IMR-90 (cell line): ENCODE results near the gene KXD1. TPM values are rescaled to one million over a fixed set of nuclear protein-coding genes. Genes with fewer than 3 reads are reported as not detected.

Experiments used
- ATAC-seq: fragments of 200-7000 bp; cut with Tn5 transposase; 2 replicates; pipeline ENCODE4 v1.9.1; 2020; ENCODE audit warnings: low read depth, mild to moderate bottlenecking, moderate library complexity
- BruUV-seq: library from RNA; stranded (reverse); fragments of 400-500 nt; replicated peaks from 2 replicates; lab custom pipeline; 2021; lab: Mats Ljungman, UMichigan
- CTCF ChIA-PET: fragments of 300-600 bp; formaldehyde crosslinking; extraction: SDS; loops from one replicate; lab custom pipeline; 2021; ENCODE audit warnings: antibody characterized with exemption; lab: Yijun Ruan, JAX
- POLR2A ChIA-PET: fragments of 300-600 bp; sonication (Branson Sonifier 250); formaldehyde crosslinking; loops from one replicate; lab custom pipeline; 2022; ENCODE audit warnings: antibody characterized with exemption; ENCODE audit not compliant: unreplicated experiment; lab: Charles Lee
- DNase-seq: peaks from one replicate; pipeline ENCODE4 v3.0.0; 2013
- H2AFZ ChIP-seq: replicated peaks from 2 replicates; pipeline ENCODE3; 2013; ENCODE audit warnings: low read length, mild to moderate bottlenecking; ENCODE audit not compliant: poor library complexity
- H2AK5ac ChIP-seq: 2 replicates; pipeline ENCODE4 v1.6.1; 2013; ENCODE audit warnings: low read depth, low read length, inconsistent platforms
- H2AK9ac ChIP-seq: replicated peaks from 2 replicates; pipeline ENCODE3; 2013; ENCODE audit warnings: mild to moderate bottlenecking, low read depth, low read length, moderate library complexity; ENCODE audit not compliant: poor library complexity
- H2BK120ac ChIP-seq: 2 replicates; pipeline ENCODE4 v1.6.1; 2013; ENCODE audit warnings: low read depth, low read length, inconsistent platforms
- H2BK15ac ChIP-seq: 3 replicates; pipeline ENCODE4 v1.6.1; 2013; ENCODE audit warnings: low read depth, low read length, inconsistent platforms
- H2BK20ac ChIP-seq: 2 replicates; pipeline ENCODE4 v1.6.1; 2013; ENCODE audit warnings: low read depth, mild to moderate bottlenecking, inconsistent platforms, low read length, moderate library complexity
- H2BK5ac ChIP-seq: 2 replicates; pipeline ENCODE4 v1.6.1; 2013; ENCODE audit warnings: mild to moderate bottlenecking, low read depth, low read length, inconsistent platforms; ENCODE audit not compliant: poor library complexity, severe bottlenecking
- H3K14ac ChIP-seq: replicated peaks from 2 replicates; pipeline ENCODE4 v1.6.1; 2013; ENCODE audit warnings: low read depth, low read length, inconsistent platforms
- H3K18ac ChIP-seq: 2 replicates; pipeline ENCODE4 v1.6.1; 2013; ENCODE audit warnings: low read depth, low read length, control low read depth
- H3K23ac ChIP-seq: 2 replicates; pipeline ENCODE4 v1.6.1; 2013; ENCODE audit warnings: low read depth, low read length, inconsistent platforms
- H3K27ac ChIP-seq: 2 replicates; pipeline ENCODE4 v1.5.1; 2013; ENCODE audit warnings: mild to moderate bottlenecking, control low read depth, low read length; ENCODE audit not compliant: insufficient read depth
- H3K27me3 ChIP-seq: 2 replicates; pipeline ENCODE4 v1.6.1; 2013; ENCODE audit warnings: low read length; ENCODE audit not compliant: control insufficient read depth, insufficient read depth
- H3K36me3 ChIP-seq: 2 replicates; pipeline ENCODE4 v1.6.1; 2013; ENCODE audit warnings: low read length, mixed read lengths; ENCODE audit not compliant: control insufficient read depth, insufficient read depth
- H3K4ac ChIP-seq: 2 replicates; pipeline ENCODE4 v1.6.1; 2013; ENCODE audit warnings: low read depth, low read length, inconsistent platforms
- H3K4me1 ChIP-seq: 2 replicates; pipeline ENCODE4 v1.6.1; 2013; ENCODE audit warnings: low read length, mixed read lengths; ENCODE audit not compliant: control insufficient read depth, insufficient read depth
- H3K4me2 ChIP-seq: 2 replicates; pipeline ENCODE4 v1.6.1; 2013; ENCODE audit warnings: low read depth, mild to moderate bottlenecking, control low read depth, low read length, moderate library complexity
- H3K4me3 ChIP-seq: 2 replicates; pipeline ENCODE4 v1.5.1; 2013; ENCODE audit warnings: low read depth, mild to moderate bottlenecking, control low read depth, low read length, moderate library complexity; ENCODE audit not compliant: insufficient read depth
- H3K56ac ChIP-seq: 2 replicates; pipeline ENCODE4 v1.6.1; 2013; ENCODE audit warnings: low read length, inconsistent platforms; ENCODE audit not compliant: insufficient read depth; ENCODE audit errors: extremely low read depth
- H3K79me1 ChIP-seq, 2 experiments: 2 replicates each; pipeline ENCODE4 v1.6.1; 2013; ENCODE audit warnings: low read length in 2 of 2, inconsistent platforms in 1 of 2, low read depth in 1 of 2
- H3K9ac ChIP-seq: 2 replicates; pipeline ENCODE4 v1.6.1; 2013; ENCODE audit warnings: low read depth, low read length, control low read depth
- H3K9me1 ChIP-seq: 2 replicates; pipeline ENCODE4 v1.6.1; 2013; ENCODE audit warnings: low read length, inconsistent platforms; ENCODE audit not compliant: insufficient read depth
- H3K9me3 ChIP-seq: 2 replicates; pipeline ENCODE4 v1.6.1; 2013; ENCODE audit warnings: low read length; ENCODE audit not compliant: control insufficient read depth, insufficient read depth
- H4K20me1 ChIP-seq: 2 replicates; pipeline ENCODE4 v1.6.1; 2013; ENCODE audit warnings: low read length, inconsistent platforms; ENCODE audit not compliant: insufficient read depth
- H4K5ac ChIP-seq: 2 replicates; pipeline ENCODE4 v1.6.1; 2013; ENCODE audit warnings: mild to moderate bottlenecking, low read depth, low read length, control low read depth
- H4K8ac ChIP-seq, 2 experiments: 2 replicates each; pipeline ENCODE4 v1.6.1; 2013; ENCODE audit warnings: low read depth in 2 of 2, low read length in 2 of 2, control low read depth in 1 of 2, inconsistent platforms in 1 of 2
- H4K91ac ChIP-seq: 2 replicates; pipeline ENCODE4 v1.6.1; 2013; ENCODE audit warnings: low read depth, low read length, inconsistent platforms; ENCODE audit not compliant: insufficient read depth
- CHD1 ChIP-seq: IDR thresholded peaks from 2 replicates; pipeline ENCODE4 v1.6.1; 2012; ENCODE audit warnings: low read depth, low read length, improper control_type of control experiment
- FOS ChIP-seq: fragments of 150-350 bp; IDR thresholded peaks from 2 replicates; pipeline ENCODE4 v1.6.1; 2016; ENCODE audit warnings: low read depth, low read length
- MAZ ChIP-seq: IDR thresholded peaks from 2 replicates; pipeline ENCODE4 v1.6.1; 2012; ENCODE audit warnings: low read depth, mild to moderate bottlenecking, low read length, improper control_type of control experiment, moderate library complexity, borderline replicate concordance
- MXI1 ChIP-seq: IDR thresholded peaks from 2 replicates; pipeline ENCODE4 v1.6.1; 2012; ENCODE audit warnings: low read depth, mild to moderate bottlenecking, low read length, moderate library complexity, borderline replicate concordance
- NFE2L2 ChIP-seq: fragments of 150-350 bp; IDR thresholded peaks from 2 replicates; pipeline ENCODE4 v1.6.1; 2016; ENCODE audit warnings: low read depth, mild to moderate bottlenecking, low read length
- POLR2A ChIP-seq: IDR thresholded peaks from 2 replicates; pipeline ENCODE4 v1.6.1; 2012; ENCODE audit warnings: mild to moderate bottlenecking, low read depth, low read length
- RFX5 ChIP-seq: IDR thresholded peaks from 2 replicates; pipeline ENCODE4 v1.8.0; 2012; ENCODE audit warnings: low read depth, mild to moderate bottlenecking, low read length, moderate library complexity
- SMC3 ChIP-seq: fragments of 150-350 bp; IDR thresholded peaks from 2 replicates; pipeline ENCODE4 v1.6.1; 2016; ENCODE audit warnings: low read depth, mild to moderate bottlenecking, antibody characterized with exemption, low read length, moderate library complexity
- WGBS, 2 experiments: methylation state at CpG; one replicate each; pipeline versions ENCODE4 v1.1.5 to v1.1.7; 2013; ENCODE audit warnings: missing lambda C conversion rate in 2 of 2; ENCODE audit not compliant: insufficient read length in 1 of 2; ENCODE audit errors: extremely low coverage in 2 of 2; 5-methylcytosine and 5-hydroxymethylcytosine counted together
- dilution Hi-C: fragments of 300-500 bp; cut with HindIII; formaldehyde crosslinking; loops from one replicate; pipeline ENCODE4 v1.14.3; 2018; ENCODE audit warnings: low sequenced_read_pairs; ENCODE audit not compliant: unreplicated experiment
- in situ Hi-C: fragments of 300-500 bp; cut with MboI; formaldehyde crosslinking; loops from 3 replicates; pipeline ENCODE4 v1.14.3; 2019; ENCODE audit warnings: low sequenced_read_pairs, inconsistent platforms, mixed read lengths
- intact Hi-C: fragments of 100-400 bp; cut with micrococcal nuclease; formaldehyde crosslinking; loops from 2 replicates; pipeline ENCODE4 v1.10.0; 2022
- polyA plus RNA-seq, 3 experiments: library from polyadenylated mRNA; depleted of rRNA; stranded (reverse); fragments of >200 nt; gene quantifications; 2 replicates each; pipeline ENCODE4 v1.2.3, GENCODE V29; 2012; ENCODE audit warnings: low replicate concordance in 1 of 3
- total RNA-seq: library from RNA; depleted of rRNA; stranded (reverse); fragments of >200 nt; gene quantifications from 2 replicates; pipeline ENCODE4 v1.2.3, GENCODE V29; 2012

KXD1 gene
- total and polyA plus RNA-seq, 2 of the 4 experiments (the other 2 are of a cell fraction) = 66.7 to 196 TPM

GRCh38 chr19:18594824-18595373 is 37.2 kb downstream of the KXD1 start (continued):
- TF ChIP-seq MXI1 (no peak), NFE2L2 (no peak)

GRCh38 chr19:18595475-18595874 is 37.8 kb downstream of the KXD1 start:
- H2BK15ac ChIP-seq = no peak overlapping the region
- no peak for DNase-seq
- ATAC-seq = no peak
- H3K9ac ChIP-seq = no peak overlapping the region
- H3K4me1 ChIP-seq = 0 out of 2 replicates have a peak, but pooled peaks cover 2% of the 10 kb centered on the region
- in situ Hi-C loops = no loop called here
- no peak overlapping the region for H4K5ac ChIP-seq
- H4K20me1 ChIP-seq = peaks cover 9% of the 10 kb centered on the region
- no peak overlapping the region for H2BK5ac ChIP-seq
- dilution Hi-C loops = no loop called here
- WGBS, 2 experiments = 80% methylated on average over 1 of the region's 6 CpGs; no CpG with 5 or more reads in 1 of the 2 experiments
- H4K8ac ChIP-seq = no peak overlapping the region
- H3K18ac ChIP-seq = no peak overlapping the region
- H3K4ac ChIP-seq = no peak overlapping the region
- peaks cover 0 to 7% of the 10 kb centered on the region in 2 experiments; a peak in 2 of 4 replicates for H3K79me1 ChIP-seq
- ChIA-PET POLR2A (no interaction called here), CTCF (interaction anchor here (3.0 kb wide), 1 partner anchor 252 kb away, joined by 12 read pairs; no protein-coding TSS in a partner anchor)
- peak overlapping the region; percentile 43 for H2AFZ ChIP-seq
- no peaks in the 10 kb centered on the region for H3K9me3 ChIP-seq
- no peak overlapping the region for H3K56ac ChIP-seq
- H3K4me3 ChIP-seq = no peak overlapping the region
- no peak overlapping the region for H3K4me2 ChIP-seq
- intact Hi-C loops = no loop called here
- no peak overlapping the region for H3K23ac ChIP-seq
- no peak overlapping the region for H4K91ac ChIP-seq
- BruUV-seq = no TSS peak
- no peak overlapping the region for H3K27ac ChIP-seq
- no peak overlapping the region for H3K14ac ChIP-seq
- H3K27me3 ChIP-seq = no peaks in the 10 kb centered on the region; the same call in 1 of the 2 replicates
- peak overlapping the region; percentile 42 for H2AK9ac ChIP-seq
- H2AK5ac ChIP-seq = peak overlapping the region; percentile 9; the same call in 1 of the 2 replicates
- no peaks in the 10 kb centered on the region for H3K9me1 ChIP-seq
- no peak overlapping the region for H2BK20ac ChIP-seq
- TF ChIP-seq FOS (no peak), CHD1 (no peak), MAZ (no peak), SMC3 (no peak), POLR2A (no peak), RFX5 (no peak)
- no peak overlapping the region for H2BK120ac ChIP-seq
- H3K36me3 ChIP-seq = peaks cover 4% of the 10 kb centered on the region
